PFSK-1 (cell line): ENCODE data around the gene TMEM163.

ENCODE experiments used
- FOXP2 ChIP-seq: optimal IDR thresholded peaks from 2 replicates; pipeline ENCODE3; 2011; ENCODE audit warnings: borderline replicate concordance, control low read depth, inconsistent platforms; ENCODE audit not compliant: insufficient read depth; ENCODE audit errors: extremely low read length, extremely low read depth
- POLR2AphosphoS5 ChIP-seq: IDR thresholded peaks from 2 replicates; pipeline ENCODE4 v1.6.1; 2012; ENCODE audit warnings: low read depth, mild to moderate bottlenecking, control low read depth, low read length, moderate library complexity
- SIN3A ChIP-seq: IDR thresholded peaks from 2 replicates; pipeline ENCODE4 v1.6.1; 2012; ENCODE audit warnings: mild to moderate bottlenecking, low read length, moderate library complexity, borderline replicate concordance; ENCODE audit not compliant: insufficient read depth
- TAF1 ChIP-seq: IDR thresholded peaks from 2 replicates; pipeline ENCODE4 v1.6.1; 2012; ENCODE audit warnings: low read length, control low read depth, borderline replicate concordance; ENCODE audit not compliant: insufficient read depth
- TF ChIP-seq, protein P1 (sequence below), 2 experiments: IDR thresholded peaks; 2 replicates each; pipeline versions ENCODE4 v1.6.1 to v1.8.0; 2011 to 2012; ENCODE audit warnings: low read depth in 2 of 2, low read length in 2 of 2, control low read depth in 1 of 2, inconsistent platforms in 1 of 2, mild to moderate bottlenecking in 1 of 2, moderate library complexity in 1 of 2; ENCODE audit not compliant: insufficient read depth in 1 of 2

Gene TMEM163

DNA sequence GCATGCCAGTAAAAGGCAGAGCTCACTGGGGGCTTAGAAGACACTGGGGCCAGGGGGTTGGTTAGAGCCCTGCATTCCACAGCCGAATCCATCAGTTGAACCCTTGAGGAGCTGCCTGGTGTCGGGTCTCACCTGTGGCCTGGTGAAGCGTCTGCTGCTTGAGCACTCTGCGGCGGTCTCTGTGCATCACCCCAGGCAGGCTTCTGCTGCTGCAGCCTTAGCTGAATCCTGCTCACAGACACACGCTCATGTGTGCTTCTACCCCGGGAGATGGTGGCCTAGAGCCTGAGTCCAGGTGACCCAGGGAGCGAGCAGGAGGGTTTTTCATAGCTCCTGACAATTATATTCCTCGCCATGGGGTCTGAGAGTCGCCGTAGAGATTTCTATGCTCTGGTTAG lies 272.8 kb downstream of the TMEM163 start:
- TF ChIP-seq SIN3A (no peak), FOXP2 (no peak), POLR2AphosphoS5 (no peak), TAF1 (no peak)
- TF ChIP-seq, protein P1, sequence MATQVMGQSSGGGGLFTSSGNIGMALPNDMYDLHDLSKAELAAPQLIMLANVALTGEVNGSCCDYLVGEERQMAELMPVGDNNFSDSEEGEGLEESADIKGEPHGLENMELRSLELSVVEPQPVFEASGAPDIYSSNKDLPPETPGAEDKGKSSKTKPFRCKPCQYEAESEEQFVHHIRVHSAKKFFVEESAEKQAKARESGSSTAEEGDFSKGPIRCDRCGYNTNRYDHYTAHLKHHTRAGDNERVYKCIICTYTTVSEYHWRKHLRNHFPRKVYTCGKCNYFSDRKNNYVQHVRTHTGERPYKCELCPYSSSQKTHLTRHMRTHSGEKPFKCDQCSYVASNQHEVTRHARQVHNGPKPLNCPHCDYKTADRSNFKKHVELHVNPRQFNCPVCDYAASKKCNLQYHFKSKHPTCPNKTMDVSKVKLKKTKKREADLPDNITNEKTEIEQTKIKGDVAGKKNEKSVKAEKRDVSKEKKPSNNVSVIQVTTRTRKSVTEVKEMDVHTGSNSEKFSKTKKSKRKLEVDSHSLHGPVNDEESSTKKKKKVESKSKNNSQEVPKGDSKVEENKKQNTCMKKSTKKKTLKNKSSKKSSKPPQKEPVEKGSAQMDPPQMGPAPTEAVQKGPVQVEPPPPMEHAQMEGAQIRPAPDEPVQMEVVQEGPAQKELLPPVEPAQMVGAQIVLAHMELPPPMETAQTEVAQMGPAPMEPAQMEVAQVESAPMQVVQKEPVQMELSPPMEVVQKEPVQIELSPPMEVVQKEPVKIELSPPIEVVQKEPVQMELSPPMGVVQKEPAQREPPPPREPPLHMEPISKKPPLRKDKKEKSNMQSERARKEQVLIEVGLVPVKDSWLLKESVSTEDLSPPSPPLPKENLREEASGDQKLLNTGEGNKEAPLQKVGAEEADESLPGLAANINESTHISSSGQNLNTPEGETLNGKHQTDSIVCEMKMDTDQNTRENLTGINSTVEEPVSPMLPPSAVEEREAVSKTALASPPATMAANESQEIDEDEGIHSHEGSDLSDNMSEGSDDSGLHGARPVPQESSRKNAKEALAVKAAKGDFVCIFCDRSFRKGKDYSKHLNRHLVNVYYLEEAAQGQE (IDR thresholded peaks at IDR 0.05; ENCODE audit: insufficient read depth in 1 of 2, low read depth in 2 of 2, low read length in 2 of 2) = no peak

DNA sequence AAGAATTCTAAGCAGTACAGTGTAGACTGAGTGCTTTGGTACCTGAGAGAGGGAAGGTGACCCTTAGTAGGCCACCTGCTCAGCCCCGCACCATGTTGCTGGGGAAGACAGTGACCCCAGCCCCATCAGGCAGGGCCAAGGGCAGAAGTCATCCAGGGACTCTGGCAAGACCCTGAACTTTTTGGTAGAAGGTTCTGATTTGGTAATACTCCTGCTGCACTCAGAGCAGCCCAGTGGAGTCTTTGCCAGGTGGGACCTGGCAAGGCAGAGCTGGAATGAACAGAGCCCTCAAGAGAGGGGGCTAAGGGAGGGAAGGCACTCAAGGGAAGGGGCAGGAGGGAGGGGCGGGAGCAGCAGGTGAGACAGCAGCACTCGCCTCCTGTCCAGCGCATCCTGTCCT lies 273.7 kb downstream of the TMEM163 start:
- TF ChIP-seq POLR2AphosphoS5 = no peak
- TF ChIP-seq FOXP2 = no peak
- no peak for TF ChIP-seq TAF1
- TF ChIP-seq SIN3A = no peak
- TF ChIP-seq, protein P1 (IDR thresholded peaks at IDR 0.05; ENCODE audit: insufficient read depth in 1 of 2, low read depth in 2 of 2, low read length in 2 of 2) = no peak

DNA sequence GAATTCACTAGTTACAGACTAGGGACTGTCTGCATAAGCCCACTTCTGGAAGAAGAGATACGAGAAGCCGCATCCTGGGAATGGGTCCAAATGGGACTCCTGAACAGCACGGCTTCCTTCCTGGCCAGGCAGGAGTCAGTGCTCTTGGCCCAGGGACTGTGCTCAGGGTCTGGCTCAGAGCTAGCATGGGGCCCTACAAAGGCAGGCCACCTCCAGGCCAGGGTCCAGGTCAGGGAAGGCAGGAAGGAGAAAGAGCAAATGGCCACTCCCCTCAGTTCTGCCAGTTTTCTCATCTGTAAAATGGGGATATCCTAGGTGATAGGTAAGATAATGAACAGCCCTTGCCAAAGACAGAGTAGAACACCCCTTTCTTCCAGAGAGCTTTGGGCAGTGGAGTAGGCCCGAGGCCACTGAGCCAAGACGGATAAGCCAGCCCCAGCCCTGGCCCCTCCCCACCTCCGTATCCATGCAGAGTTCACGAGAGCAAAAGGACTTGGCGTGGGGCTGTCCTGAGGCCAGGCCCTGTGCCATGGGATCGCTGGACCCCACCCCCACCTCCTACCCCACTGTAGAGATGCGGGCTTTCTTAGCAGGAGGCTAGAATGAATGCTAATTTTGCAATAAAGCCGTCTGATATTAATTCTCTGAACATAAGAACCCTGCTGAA lies 274.9 kb downstream of the TMEM163 start:
- no peak for TF ChIP-seq SIN3A
- TF ChIP-seq FOXP2 = no peak
- no peak for TF ChIP-seq POLR2AphosphoS5
- no peak for TF ChIP-seq TAF1
- TF ChIP-seq, protein P1 (IDR thresholded peaks at IDR 0.05; ENCODE audit: insufficient read depth in 1 of 2, low read depth in 2 of 2, low read length in 2 of 2) = no peak

DNA sequence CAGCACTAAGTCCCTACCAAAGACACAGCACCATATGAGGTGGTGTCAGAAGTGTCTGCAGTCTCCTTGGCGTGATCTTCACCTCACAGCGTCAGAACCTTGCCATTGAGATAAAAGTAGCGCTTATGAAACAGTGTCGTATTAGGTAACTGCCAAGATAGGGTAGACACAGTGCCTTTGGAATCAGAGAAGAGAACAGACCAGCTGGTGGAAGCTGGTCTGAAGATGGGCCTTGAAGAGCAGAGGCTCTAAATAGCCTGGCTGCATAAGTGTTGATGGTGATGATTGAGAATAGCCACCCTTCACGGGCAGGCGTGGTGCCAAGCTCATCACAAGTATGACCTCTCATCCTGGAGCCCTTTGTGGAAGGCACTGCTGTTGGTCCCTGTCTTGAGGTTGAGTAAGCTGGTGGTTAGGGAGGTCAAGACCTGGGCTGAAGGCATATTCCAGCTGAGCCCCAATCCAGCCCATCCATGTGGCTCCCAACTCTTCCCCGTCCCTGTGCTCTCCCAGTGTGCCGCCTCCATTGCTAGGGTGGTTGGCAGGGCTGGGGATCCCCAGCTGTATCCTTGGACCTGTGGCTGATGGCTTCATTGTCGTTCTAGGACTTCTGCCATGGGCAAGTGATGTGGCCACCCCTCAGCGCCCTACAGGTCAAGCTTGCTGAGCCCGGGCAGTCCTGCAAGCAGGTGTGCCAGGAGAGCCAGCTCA lies 277.5 kb downstream of the TMEM163 start:
- TF ChIP-seq, protein P1 (IDR thresholded peaks at IDR 0.05; ENCODE audit: insufficient read depth in 1 of 2, low read depth in 2 of 2, low read length in 2 of 2) = no peak
- TF ChIP-seq POLR2AphosphoS5 (no peak), TAF1 (no peak), SIN3A (no peak), FOXP2 (no peak)
